ENCODE results near the gene DOK7.

DOK7 gene

DNA sequence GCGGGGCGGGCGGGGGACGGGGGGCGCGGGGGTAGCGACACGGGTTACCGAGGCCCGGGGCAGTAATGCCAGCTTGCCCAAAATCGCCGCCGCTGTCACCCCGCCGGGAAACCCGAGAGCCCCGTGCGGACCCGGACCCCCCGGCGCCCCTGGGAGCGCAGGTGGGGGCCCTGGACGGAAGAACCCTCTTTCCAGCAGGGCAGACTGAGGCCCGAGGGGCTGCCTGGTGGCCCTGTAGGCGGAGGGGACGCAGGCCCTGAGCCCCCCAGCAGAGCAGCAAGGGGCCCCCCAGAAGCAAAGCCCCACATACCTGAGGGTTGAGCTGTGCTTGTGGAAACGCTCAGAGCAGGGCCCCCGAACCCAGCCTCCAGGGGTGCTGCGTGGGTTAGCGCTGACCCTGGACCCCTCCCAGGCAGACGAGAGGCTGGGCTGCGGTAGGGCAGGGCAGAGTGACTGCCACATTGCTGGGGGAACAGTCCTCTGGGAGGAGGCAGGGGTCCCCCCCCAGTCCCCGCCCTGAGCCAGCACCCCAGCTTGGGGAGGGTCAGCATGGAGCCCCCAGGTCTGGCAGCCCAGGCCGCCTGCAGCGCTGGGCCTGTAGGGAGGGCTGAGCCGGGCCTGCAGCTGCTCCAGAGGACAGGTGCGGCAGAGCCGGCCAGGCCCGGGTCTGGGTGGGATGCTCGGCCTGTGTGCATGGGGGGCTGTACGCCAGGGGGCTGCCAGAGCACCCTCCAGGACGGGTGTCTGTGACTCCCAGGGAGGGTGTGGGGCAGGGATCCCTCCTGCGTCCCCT is 646 bp downstream of the DOK7 start:
- DNase-seq (ENCODE audit: low read depth), result no peak

- DNase-seq (ENCODE audit: low read depth), result no peak
These were observed 1.3 kb downstream of the DOK7 start for GRCh38 chr4:3464349-3464905.

- DNase-seq (ENCODE audit: low read depth), result no peak
These were observed 2.0 kb downstream of the DOK7 start for GRCh38 chr4:3464911-3465697.

DNA sequence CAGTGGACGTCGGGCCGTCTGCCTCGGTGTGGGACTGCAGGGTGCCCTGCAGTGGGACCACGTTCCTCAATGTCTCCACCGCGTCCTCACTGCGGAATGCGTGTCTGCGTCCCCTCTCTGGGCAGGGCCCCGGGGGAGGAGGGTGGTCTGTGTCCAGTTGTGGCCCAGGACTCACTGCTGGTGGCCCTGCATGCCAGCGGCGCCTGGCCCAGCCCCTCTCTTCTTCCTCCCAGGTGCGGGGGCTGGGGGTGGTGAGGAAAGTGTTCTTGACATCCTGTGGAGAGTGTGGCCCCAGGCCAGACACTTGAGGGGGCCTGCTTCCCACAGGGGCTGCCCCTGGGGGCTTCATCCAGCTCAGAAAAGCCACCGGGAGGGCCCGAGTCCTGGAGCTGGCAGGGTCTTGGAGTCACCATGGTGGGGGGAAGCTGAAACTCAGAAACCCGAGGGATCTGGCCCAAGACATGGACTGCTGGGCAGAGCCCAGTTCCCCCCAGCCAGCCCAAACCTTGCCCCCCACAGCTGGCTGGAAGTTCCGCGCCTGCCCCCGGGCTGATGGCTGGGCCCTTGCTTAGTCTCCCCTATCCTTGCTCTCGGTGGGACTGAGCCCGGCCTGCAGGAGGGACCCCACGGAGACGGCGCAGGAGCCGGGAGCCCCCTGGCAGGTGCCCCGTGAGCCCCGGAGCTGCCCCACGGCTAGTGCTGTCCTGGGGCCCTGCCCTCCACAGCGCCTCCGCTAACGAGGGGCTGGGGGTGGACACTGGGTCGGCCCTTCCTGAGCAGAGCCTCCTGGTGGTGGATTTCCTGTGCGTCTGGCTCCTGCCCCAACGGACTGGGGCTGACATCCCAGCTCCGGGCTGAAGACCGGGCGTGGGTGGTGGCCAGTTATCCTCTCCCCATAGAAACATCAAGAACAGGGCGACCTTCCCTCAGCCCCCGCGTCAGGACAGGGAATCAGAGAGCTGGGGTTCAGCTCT is 2.9 kb downstream of the DOK7 start:
- DNase-seq (ENCODE audit: low read depth), result no peak

- DNase-seq (ENCODE audit: low read depth), result no peak
These were observed 3.8 kb downstream of the DOK7 start for GRCh38 chr4:3466691-3467600.

DNA sequence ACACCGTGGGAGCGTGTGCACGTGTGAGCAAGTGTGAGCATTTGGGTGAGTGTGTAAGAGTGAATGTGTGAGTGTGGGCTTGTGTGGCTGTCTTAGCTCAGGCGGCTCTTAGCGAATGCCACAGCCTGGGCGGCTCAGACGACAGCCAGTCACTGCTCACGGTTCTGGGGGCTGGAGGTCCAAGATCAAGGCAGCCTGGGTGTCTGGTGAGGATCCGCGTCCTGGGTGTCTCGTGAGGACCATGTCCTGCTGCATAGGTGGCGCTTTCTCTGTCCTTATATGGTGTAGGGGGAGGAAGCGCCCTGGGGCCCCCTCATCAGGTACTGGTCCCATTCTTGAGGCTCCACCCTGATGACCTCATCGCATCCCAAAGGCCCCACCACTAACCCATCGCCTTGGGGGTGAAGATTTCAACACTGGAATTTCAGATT is 4.5 kb downstream of the DOK7 start:
- no peak for DNase-seq (ENCODE audit: low read depth)

- no peak for DNase-seq (ENCODE audit: low read depth)
These were observed 5.0 kb downstream of the DOK7 start for GRCh38 chr4:3468154-3468553.

- no peak for DNase-seq (ENCODE audit: low read depth)
These were observed 5.7 kb downstream of the DOK7 start for GRCh38 chr4:3468804-3469203.

- DNase-seq (ENCODE audit: low read depth), result no peak
These were observed 6.5 kb downstream of the DOK7 start for GRCh38 chr4:3469386-3470243.

DNA sequence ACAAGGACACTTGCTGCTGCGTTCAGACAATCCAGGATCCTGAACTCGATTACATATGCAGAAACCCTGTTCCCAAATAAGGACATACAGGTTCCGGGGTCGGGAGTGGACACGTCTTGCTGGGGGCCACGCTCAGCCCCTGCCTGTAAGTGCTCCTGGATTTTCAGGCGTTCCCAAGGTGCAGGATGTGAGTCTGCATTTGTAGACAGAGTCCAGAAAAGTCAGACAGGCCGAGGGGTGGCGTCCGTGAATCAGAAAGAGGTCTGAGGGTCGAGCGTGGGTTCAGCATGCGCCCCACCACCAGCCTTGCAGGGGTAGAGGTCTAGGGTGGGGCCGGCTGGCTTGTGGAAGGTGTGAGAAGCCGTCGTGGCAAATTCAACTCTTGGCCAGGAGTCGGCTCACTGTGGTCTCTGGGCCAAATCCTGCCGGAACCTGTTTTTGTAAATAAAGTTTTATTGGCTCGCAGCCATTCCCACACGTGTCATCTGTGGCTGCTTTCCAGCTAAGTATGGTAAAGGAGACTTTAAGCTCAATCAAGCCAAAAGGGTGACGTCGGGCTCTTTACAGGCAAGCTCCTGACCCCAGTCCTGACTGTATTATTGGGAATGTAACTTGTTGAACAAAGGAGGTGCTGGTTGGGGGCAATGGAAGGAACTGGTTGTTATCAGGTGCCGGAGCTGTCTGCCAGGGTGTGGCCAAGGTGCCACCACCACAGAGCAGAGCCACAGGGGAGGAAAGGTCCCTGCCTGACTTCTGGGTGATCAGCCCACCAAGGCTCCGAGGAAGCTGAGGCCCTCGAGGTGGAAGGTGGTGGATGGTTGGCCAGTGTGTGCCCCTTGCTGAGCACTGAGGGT is 7.4 kb downstream of the DOK7 start:
- no peak for DNase-seq (ENCODE audit: low read depth)

DNA sequence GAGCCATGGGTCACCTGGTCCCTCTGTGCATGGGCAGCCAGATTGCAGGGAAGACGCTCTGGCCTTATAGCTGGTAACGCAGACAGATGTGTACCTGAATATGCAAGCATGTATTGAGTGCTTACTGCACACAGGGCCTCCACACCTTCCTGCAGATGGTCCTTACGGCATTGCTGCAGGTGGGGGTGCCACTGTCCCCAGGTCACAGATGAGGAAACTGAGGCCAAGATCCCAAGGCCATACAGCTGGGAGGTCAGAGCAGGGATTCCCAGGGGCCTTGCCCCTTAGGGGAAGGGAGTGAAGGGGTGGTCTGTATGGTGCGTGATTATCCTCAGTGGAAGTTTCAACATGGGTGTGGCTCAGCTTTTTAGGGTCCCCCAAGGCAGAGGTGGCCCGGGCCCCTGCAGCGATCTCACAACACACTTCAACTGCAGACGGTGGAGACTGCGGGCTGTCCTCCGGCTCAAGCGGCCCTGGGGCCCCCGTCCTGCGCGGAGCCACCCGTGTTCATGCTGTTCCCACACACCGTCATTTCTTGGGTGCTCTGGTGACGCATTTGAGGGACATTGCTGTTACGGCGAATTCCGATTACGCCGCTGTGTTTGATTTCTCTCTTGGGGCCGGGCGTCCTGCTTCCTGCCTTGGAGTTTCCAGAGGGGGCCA is 8.1 kb downstream of the DOK7 start:
- DNase-seq (ENCODE audit: low read depth), result no peak

DNA sequence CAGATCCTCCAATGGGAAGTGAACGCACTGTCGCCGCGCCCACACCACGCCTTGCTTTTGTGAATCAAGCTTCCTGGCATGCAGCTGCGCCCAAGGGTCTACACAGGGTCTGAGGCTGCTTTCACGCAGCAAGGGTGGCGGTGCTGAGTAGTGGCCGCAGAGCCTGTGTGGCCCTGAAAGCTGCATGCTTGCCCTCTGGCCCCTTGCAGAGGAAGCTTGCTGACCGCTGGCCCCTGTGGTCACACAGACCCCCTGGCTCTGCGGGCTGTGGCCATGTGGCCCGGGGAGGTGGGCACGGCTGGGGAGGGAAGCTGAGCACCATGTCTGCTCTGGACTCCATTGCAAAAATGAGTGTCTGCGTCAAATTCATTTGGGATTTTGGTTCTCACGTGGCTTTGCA is 8.8 kb downstream of the DOK7 start:
- no peak for DNase-seq (ENCODE audit: low read depth)

- DNase-seq (ENCODE audit: low read depth), result no peak
These were observed 9.5 kb downstream of the DOK7 start for GRCh38 chr4:3472411-3473141.

DNA sequence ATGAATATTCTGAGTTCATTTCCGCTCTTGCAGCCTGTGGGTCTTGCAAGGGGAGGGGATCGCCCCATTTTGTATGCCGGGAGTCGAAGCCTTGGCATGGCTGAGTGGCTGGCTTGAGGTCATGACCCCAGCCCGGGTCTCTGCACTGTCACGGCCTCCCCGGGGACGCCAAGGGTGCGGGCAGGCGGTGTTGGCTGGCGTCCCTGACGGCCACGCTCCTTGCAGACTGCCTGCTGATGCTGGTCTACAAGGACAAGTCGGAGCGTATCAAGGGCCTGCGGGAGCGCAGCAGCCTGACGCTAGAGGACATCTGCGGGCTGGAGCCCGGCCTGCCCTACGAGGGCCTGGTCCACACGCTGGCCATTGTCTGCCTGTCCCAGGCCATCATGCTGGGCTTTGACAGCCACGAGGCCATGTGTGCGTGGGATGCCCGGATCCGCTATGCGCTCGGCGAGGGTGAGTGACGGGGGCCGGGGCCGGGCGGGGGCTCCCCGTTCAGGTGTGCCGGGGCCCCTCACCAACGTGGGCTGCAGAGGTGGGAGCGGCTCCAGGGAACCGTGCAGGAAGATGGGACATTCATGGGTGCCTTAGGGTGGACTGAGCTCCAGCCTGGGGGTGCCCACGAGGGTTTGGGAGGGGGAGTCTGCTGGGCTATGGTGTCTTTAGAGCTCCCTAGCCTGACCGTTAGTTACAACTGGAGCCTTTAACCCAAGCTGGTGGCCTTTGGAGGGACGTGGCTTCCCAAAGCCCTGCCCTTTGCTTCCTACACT is 10.3 kb downstream of the DOK7 start:
- DNase-seq (ENCODE audit: low read depth), result no peak

DNA sequence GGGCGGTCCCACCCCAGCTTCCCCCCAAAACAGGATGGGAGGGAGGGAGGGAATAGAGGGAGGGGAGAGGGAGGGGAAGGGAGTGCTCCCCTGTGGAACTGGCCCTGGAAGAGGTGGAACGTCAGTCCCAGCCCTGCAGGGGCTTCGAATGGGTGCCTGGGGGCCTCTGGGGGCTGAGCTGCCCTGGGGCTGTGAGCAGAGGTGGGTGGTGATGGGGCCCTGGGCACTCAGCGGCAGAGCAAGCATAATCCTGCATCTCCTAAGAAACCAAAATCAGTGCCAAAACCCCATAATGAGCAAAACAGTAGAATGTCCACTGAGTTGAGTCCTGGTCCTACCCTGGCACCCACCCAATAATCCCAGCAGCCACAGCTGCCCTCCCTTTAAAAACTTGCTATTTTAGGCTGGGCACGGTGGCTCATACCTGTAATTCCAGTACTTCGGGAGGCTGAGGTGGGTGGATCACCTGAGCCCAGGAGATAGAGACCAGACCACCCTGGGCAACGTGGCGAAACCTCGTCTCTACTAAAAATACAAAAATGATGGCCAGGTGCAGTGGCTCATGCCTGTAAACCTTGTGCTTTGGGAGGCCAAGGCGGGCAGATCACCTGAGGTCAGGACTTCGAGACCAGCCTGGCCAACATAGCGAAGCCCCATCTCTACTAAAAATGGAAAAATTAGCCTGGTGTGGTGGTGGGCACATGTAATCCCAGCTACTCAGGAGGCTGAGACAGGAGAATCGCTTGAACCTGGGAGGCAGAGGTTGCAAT is 11.1 kb downstream of the DOK7 start:
- no peak for DNase-seq (ENCODE audit: low read depth)

All from stimulated activated CD4-positive, alpha-beta T cell treated with anti-CD3 and anti-CD28 coated beads, Interleukin-2, amount 100 ng/mL, for 4 hours (primary cell).